HEK293 (cell line): Measurements from ENCODE around the gene DFFA.

ENCODE experiments used
- CTCF ChIA-PET: fragments of 350-600 bp; formaldehyde crosslinking; extraction: SDS; loops from one replicate; lab custom pipeline; 2021; ENCODE audit warnings: antibody characterized with exemption; lab: Yijun Ruan, JAX
- POLR2A ChIA-PET: fragments of 300-600 bp; formaldehyde crosslinking; extraction: SDS; loops from one replicate; lab custom pipeline; 2020; ENCODE audit warnings: antibody characterized with exemption, inconsistent platforms; lab: Yijun Ruan, JAX
- H3K27ac ChIP-seq: fragments of 200-500 bp; sonication (Bioruptor generic); 2 replicates; pipeline ENCODE4 v1.5.1; 2014; ENCODE audit warnings: low read depth, low read length, control low read depth, inconsistent platforms; ENCODE audit errors: extremely low read depth
- H3K36me3 ChIP-seq, 2 experiments: fragments of 200-500 bp in 1 of 2; sonication (Bioruptor generic) in 1 of 2; 1 replicate in 1 of 2; 2 replicates in 1 of 2; pipeline ENCODE4 v1.5.1; 2014 to 2017; ENCODE audit warnings: inconsistent platforms in 2 of 2, low read length in 2 of 2; ENCODE audit not compliant: control insufficient read depth in 2 of 2, insufficient read depth in 1 of 2
- H3K4me1 ChIP-seq: fragments of 200-500 bp; sonication (Bioruptor generic); 2 replicates; pipeline ENCODE4 v1.5.1; 2014; ENCODE audit warnings: mild to moderate bottlenecking, low read length, inconsistent platforms; ENCODE audit not compliant: control insufficient read depth, insufficient read depth
- H3K4me3 ChIP-seq: 2 replicates; pipeline ENCODE4 v1.5.1; 2011; ENCODE audit warnings: low read depth, mild to moderate bottlenecking, control low read depth, low read length, moderate library complexity
- H3K9me3 ChIP-seq: fragments of 200-500 bp; sonication (Bioruptor generic); 2 replicates; pipeline ENCODE4 v1.5.1; 2014; ENCODE audit warnings: low read depth, low read length, inconsistent platforms; ENCODE audit not compliant: control insufficient read depth, insufficient read depth
- EGR2 ChIP-seq: fragments of 450-650 bp; formaldehyde crosslinking; IDR thresholded peaks from 2 replicates; pipeline ENCODE4 v1.5.1; 2016; ENCODE audit warnings: low read depth, missing biosample characterization, missing genetic modification characterization
- OVOL3 ChIP-seq: fragments of 450-650 bp; formaldehyde crosslinking; IDR thresholded peaks from 2 replicates; pipeline ENCODE4 v1.5.1; 2016; ENCODE audit warnings: missing biosample characterization, missing genetic modification characterization
- SCRT1 ChIP-seq: fragments of 450-650 bp; formaldehyde crosslinking; IDR thresholded peaks from 2 replicates; pipeline ENCODE4 v1.5.1; 2016; ENCODE audit warnings: missing biosample characterization, missing genetic modification characterization, borderline replicate concordance
- SP7 ChIP-seq: fragments of 450-650 bp; formaldehyde crosslinking; IDR thresholded peaks from 2 replicates; pipeline ENCODE4 v1.5.1; 2016; ENCODE audit warnings: missing biosample characterization, missing genetic modification characterization
- TCF7L2 ChIP-seq: IDR thresholded peaks from 2 replicates; pipeline ENCODE4 v1.6.1; 2011; ENCODE audit warnings: low read depth, mild to moderate bottlenecking, inconsistent platforms, low read length, moderate library complexity, borderline replicate concordance
- YY2 ChIP-seq: fragments of 450-650 bp; formaldehyde crosslinking; IDR thresholded peaks from 2 replicates; pipeline ENCODE4 v1.5.1; 2016; ENCODE audit warnings: missing biosample characterization, missing genetic modification characterization
- ZBTB8A ChIP-seq: fragments of 450-650 bp; formaldehyde crosslinking; IDR thresholded peaks from 2 replicates; pipeline ENCODE4 v1.5.1; 2016; ENCODE audit warnings: missing biosample characterization, missing genetic modification characterization
- ZNF121 ChIP-seq: fragments of 450-650 bp; formaldehyde crosslinking; IDR thresholded peaks from 2 replicates; pipeline ENCODE4 v1.5.1; 2016; ENCODE audit warnings: missing biosample characterization, missing genetic modification characterization
- ZNF155 ChIP-seq: fragments of 450-650 bp; formaldehyde crosslinking; IDR thresholded peaks from 2 replicates; pipeline ENCODE4 v1.5.1; 2016; ENCODE audit warnings: missing biosample characterization, missing genetic modification characterization
- ZNF23 ChIP-seq: fragments of 450-650 bp; formaldehyde crosslinking; IDR thresholded peaks from 2 replicates; pipeline ENCODE4 v1.5.1; 2016; ENCODE audit warnings: missing biosample characterization, missing genetic modification characterization, borderline replicate concordance
- ZNF24 ChIP-seq: fragments of 450-650 bp; formaldehyde crosslinking; IDR thresholded peaks from 2 replicates; pipeline ENCODE4 v1.5.1; 2016; ENCODE audit warnings: missing biosample characterization, missing genetic modification characterization
- ZNF266 ChIP-seq: fragments of 450-650 bp; formaldehyde crosslinking; IDR thresholded peaks from 2 replicates; pipeline ENCODE4 v1.5.1; 2016; ENCODE audit warnings: missing biosample characterization, missing genetic modification characterization, low read depth
- ZNF274 ChIP-seq, 2 experiments: fragments of 200-500 bp in 1 of 2; fragments of 450-650 bp in 1 of 2; sonication (Bioruptor generic) in 1 of 2; formaldehyde crosslinking in 1 of 2; IDR thresholded peaks; 2 replicates each; pipeline versions ENCODE4 v1.5.1 to v1.6.1; 2014 to 2016; ENCODE audit warnings: borderline replicate concordance in 1 of 2, inconsistent platforms in 1 of 2, low read length in 1 of 2, missing biosample characterization in 1 of 2, missing genetic modification characterization in 1 of 2
- ZNF354C ChIP-seq: fragments of 450-650 bp; formaldehyde crosslinking; IDR thresholded peaks from 2 replicates; pipeline ENCODE4 v1.5.1; 2016; ENCODE audit warnings: missing biosample characterization, missing genetic modification characterization, low read depth, borderline replicate concordance
- ZNF37A ChIP-seq: fragments of 450-650 bp; IDR thresholded peaks from 2 replicates; pipeline ENCODE4 v1.5.1; 2018; ENCODE audit warnings: missing biosample characterization, missing genetic modification characterization
- ZNF416 ChIP-seq: fragments of 450-650 bp; formaldehyde crosslinking; IDR thresholded peaks from 2 replicates; pipeline ENCODE4 v1.5.1; 2016; ENCODE audit warnings: missing biosample characterization, missing genetic modification characterization
- ZNF555 ChIP-seq: fragments of 450-650 bp; formaldehyde crosslinking; conservative IDR thresholded peaks from 2 replicates; pipeline ENCODE4 v1.5.1; 2017; ENCODE audit warnings: missing biosample characterization, mild to moderate bottlenecking, missing genetic modification characterization, inconsistent platforms
- ZNF561 ChIP-seq: fragments of 450-650 bp; IDR thresholded peaks from 2 replicates; pipeline ENCODE4 v1.5.1; 2018; ENCODE audit warnings: missing biosample characterization, missing genetic modification characterization, borderline replicate concordance
- ZNF600 ChIP-seq: fragments of 450-650 bp; formaldehyde crosslinking; IDR thresholded peaks from 2 replicates; pipeline ENCODE4 v1.5.1; 2016; ENCODE audit warnings: missing biosample characterization, missing genetic modification characterization
- ZNF629 ChIP-seq: fragments of 450-650 bp; formaldehyde crosslinking; IDR thresholded peaks from 2 replicates; pipeline ENCODE4 v1.5.1; 2017; ENCODE audit warnings: missing biosample characterization, missing genetic modification characterization
- ZNF701 ChIP-seq: fragments of 450-650 bp; formaldehyde crosslinking; IDR thresholded peaks from 2 replicates; pipeline ENCODE4 v1.5.1; 2016; ENCODE audit warnings: missing biosample characterization, missing genetic modification characterization
- ZNF776 ChIP-seq: fragments of 450-650 bp; formaldehyde crosslinking; IDR thresholded peaks from 2 replicates; pipeline ENCODE4 v1.5.0; 2017; ENCODE audit warnings: missing biosample characterization, missing genetic modification characterization, borderline replicate concordance
- ZSCAN23 ChIP-seq: fragments of 450-650 bp; formaldehyde crosslinking; IDR thresholded peaks from 2 replicates; pipeline ENCODE4 v1.5.1; 2016; ENCODE audit warnings: missing biosample characterization, missing genetic modification characterization
- TF ChIP-seq, protein P1 (sequence below): fragments of 450-650 bp; formaldehyde crosslinking; IDR thresholded peaks from 2 replicates; pipeline ENCODE4 v1.5.1; 2016; ENCODE audit warnings: missing biosample characterization, missing genetic modification characterization
- TF ChIP-seq, protein P2 (sequence below): fragments of 450-650 bp; formaldehyde crosslinking; IDR thresholded peaks from 2 replicates; pipeline ENCODE4 v1.5.1; 2016; ENCODE audit warnings: missing biosample characterization, missing genetic modification characterization
- TF ChIP-seq, protein P3 (sequence below): fragments of 450-650 bp; formaldehyde crosslinking; IDR thresholded peaks from 2 replicates; pipeline ENCODE4 v1.5.1; 2016; ENCODE audit warnings: missing biosample characterization, missing genetic modification characterization
- TF ChIP-seq, protein P4 (sequence below): fragments of 450-650 bp; formaldehyde crosslinking; IDR thresholded peaks from 2 replicates; pipeline ENCODE4 v1.5.1; 2017; ENCODE audit warnings: missing biosample characterization, missing genetic modification characterization
- TF ChIP-seq, protein P5 (sequence below): fragments of 450-650 bp; formaldehyde crosslinking; IDR thresholded peaks from 2 replicates; pipeline ENCODE4 v1.5.1; 2016; ENCODE audit warnings: missing biosample characterization, missing genetic modification characterization

The DFFA gene, protein sequence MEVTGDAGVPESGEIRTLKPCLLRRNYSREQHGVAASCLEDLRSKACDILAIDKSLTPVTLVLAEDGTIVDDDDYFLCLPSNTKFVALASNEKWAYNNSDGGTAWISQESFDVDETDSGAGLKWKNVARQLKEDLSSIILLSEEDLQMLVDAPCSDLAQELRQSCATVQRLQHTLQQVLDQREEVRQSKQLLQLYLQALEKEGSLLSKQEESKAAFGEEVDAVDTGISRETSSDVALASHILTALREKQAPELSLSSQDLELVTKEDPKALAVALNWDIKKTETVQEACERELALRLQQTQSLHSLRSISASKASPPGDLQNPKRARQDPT

DNA sequence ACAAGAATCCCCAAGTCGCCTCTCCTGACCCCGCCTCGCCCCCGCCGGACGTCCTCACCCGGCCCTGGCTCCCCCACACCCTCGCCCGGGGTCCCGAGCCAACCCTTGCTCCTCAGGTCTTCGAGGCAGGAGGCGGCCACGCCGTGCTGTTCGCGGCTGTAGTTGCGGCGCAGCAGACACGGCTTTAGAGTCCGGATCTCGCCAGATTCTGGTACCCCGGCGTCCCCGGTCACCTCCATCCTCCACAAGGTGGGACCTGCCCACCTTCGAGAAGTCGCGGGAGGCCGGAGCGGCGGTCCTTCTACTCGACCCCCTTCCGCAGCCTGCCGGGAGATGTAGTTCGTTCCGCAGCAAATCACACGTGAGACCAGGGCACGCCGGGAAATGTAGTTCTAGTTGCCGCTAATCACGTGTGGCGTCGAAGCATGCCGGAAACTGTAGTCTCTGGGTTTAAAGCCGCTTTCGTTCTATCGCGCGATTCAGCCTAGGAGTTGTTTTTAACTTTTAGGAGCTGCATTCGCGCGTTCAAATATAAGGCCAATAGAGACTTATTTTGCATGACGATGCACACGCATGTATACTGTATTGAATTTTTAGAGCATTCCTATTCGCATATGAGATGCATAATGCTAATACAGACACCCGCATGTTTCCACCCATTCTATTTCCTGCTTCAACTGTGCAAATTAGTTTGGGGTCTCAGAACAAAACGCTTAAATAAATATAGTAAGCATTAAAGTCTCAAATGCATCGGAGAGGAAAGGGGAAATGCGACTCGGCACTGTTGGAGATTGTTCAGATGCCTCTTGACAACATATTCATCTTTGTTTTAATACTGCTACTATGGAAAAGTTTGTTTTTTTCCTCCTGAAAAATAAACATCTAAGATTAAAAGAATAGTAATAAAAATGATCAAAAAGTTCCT lies at the start of gene DFFA:
Gene DFFA (minus strand): TSS at position 310 of the 925 bp plus-strand sequence. CDS start 71 bp downstream, at position 239.
- peak within 1 kb of the TSS; percentile 32; the same call in 1 of the 2 replicates for H3K27ac ChIP-seq
- TF ChIP-seq ZNF416 (no peak), SP7 (tag by site-specific recombination) (peak; percentile 69), TCF7L2 (no peak), ZNF121 (tag by site-specific recombination) (no peak), ZNF600 (peak; percentile 76), ZNF274 (IDR thresholded peaks at IDR 0.05; ENCODE audit: low read length) (no peak), ZNF274 (tag by site-specific recombination; IDR thresholded peaks at IDR 0.05; ENCODE audit: borderline replicate concordance) (no peak), ZNF354C (tag by site-specific recombination) (no peak), SCRT1 (no peak), ZNF776 (tag by site-specific recombination) (no peak), OVOL3 (tag by site-specific recombination) (no peak), ZNF37A (tag by site-specific recombination) (no peak), ZNF555 (no peak), ZSCAN23 (no peak), ZBTB8A (0 out of 2 replicates have a peak, but pooled peaks have one; percentile 13), ZNF24 (0 out of 2 replicates have a peak, but pooled peaks have one; percentile 74), ZNF629 (tag by site-specific recombination) (peak; percentile 73), ZNF701 (tag by site-specific recombination) (no peak), ZNF23 (tag by site-specific recombination) (no peak), ZNF155 (no peak), ZNF266 (tag by site-specific recombination) (no peak), EGR2 (tag by site-specific recombination) (peak; percentile 70; the same call in 1 of the 2 replicates), YY2 (tag by site-specific recombination) (peak; percentile 77), ZNF561 (tag by site-specific recombination) (0 out of 2 replicates have a peak, but pooled peaks have one; percentile 13)
- TF ChIP-seq, protein P1, sequence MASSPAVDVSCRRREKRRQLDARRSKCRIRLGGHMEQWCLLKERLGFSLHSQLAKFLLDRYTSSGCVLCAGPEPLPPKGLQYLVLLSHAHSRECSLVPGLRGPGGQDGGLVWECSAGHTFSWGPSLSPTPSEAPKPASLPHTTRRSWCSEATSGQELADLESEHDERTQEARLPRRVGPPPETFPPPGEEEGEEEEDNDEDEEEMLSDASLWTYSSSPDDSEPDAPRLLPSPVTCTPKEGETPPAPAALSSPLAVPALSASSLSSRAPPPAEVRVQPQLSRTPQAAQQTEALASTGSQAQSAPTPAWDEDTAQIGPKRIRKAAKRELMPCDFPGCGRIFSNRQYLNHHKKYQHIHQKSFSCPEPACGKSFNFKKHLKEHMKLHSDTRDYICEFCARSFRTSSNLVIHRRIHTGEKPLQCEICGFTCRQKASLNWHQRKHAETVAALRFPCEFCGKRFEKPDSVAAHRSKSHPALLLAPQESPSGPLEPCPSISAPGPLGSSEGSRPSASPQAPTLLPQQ (tag by site-specific recombination): peak; percentile 87
- TF ChIP-seq, protein P2, sequence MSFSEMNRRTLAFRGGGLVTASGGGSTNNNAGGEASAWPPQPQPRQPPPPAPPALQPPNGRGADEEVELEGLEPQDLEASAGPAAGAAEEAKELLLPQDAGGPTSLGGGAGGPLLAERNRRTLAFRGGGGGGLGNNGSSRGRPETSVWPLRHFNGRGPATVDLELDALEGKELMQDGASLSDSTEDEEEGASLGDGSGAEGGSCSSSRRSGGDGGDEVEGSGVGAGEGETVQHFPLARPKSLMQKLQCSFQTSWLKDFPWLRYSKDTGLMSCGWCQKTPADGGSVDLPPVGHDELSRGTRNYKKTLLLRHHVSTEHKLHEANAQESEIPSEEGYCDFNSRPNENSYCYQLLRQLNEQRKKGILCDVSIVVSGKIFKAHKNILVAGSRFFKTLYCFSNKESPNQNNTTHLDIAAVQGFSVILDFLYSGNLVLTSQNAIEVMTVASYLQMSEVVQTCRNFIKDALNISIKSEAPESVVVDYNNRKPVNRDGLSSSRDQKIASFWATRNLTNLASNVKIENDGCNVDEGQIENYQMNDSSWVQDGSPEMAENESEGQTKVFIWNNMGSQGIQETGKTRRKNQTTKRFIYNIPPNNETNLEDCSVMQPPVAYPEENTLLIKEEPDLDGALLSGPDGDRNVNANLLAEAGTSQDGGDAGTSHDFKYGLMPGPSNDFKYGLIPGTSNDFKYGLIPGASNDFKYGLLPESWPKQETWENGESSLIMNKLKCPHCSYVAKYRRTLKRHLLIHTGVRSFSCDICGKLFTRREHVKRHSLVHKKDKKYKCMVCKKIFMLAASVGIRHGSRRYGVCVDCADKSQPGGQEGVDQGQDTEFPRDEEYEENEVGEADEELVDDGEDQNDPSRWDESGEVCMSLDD (tag by site-specific recombination): peak; percentile 90
- TF ChIP-seq, protein P3, sequence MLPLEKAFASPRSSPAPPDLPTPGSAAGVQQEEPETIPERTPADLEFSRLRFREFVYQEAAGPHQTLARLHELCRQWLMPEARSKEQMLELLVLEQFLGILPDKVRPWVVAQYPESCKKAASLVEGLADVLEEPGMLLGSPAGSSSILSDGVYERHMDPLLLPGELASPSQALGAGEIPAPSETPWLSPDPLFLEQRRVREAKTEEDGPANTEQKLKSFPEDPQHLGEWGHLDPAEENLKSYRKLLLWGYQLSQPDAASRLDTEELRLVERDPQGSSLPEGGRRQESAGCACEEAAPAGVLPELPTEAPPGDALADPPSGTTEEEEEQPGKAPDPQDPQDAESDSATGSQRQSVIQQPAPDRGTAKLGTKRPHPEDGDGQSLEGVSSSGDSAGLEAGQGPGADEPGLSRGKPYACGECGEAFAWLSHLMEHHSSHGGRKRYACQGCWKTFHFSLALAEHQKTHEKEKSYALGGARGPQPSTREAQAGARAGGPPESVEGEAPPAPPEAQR (tag by site-specific recombination): no peak
- TF ChIP-seq, protein P4, sequence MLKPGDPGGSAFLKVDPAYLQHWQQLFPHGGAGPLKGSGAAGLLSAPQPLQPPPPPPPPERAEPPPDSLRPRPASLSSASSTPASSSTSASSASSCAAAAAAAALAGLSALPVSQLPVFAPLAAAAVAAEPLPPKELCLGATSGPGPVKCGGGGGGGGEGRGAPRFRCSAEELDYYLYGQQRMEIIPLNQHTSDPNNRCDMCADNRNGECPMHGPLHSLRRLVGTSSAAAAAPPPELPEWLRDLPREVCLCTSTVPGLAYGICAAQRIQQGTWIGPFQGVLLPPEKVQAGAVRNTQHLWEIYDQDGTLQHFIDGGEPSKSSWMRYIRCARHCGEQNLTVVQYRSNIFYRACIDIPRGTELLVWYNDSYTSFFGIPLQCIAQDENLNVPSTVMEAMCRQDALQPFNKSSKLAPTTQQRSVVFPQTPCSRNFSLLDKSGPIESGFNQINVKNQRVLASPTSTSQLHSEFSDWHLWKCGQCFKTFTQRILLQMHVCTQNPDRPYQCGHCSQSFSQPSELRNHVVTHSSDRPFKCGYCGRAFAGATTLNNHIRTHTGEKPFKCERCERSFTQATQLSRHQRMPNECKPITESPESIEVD: no peak
- TF ChIP-seq, protein P5, sequence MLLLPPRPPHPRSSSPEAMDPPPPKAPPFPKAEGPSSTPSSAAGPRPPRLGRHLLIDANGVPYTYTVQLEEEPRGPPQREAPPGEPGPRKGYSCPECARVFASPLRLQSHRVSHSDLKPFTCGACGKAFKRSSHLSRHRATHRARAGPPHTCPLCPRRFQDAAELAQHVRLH (tag by site-specific recombination): no peak

More for the DNA sequence above, at the start of gene DFFA:
- no peaks in the 10 kb centered on the region for H3K4me1 ChIP-seq
- CTCF ChIA-PET: interaction anchor here (0.7 kb wide), 1 partner anchor 456 kb away, joined by 3 read pairs; no protein-coding TSS in a partner anchor
- peaks cover 8 to 29% of the 10 kb centered on the region in 2 experiments; a peak in 2 of 3 replicates for H3K36me3 ChIP-seq
- no peaks in the 10 kb centered on the region for H3K9me3 ChIP-seq
- POLR2A ChIA-PET: no interaction called here
- H3K4me3 ChIP-seq: peak within 1 kb of the TSS; percentile 81
